Astrocyte (in vitro differentiated cells and primary cell): ENCODE measurements around the gene SNED1. TPM values are rescaled to one million over a fixed set of nuclear protein-coding genes. Genes with fewer than 3 reads are reported as not detected.
A peak's percentile ranks its signal among the peaks of the same experiment; 100 is the strongest.

ENCODE experiments used
- DNase-seq: peaks from one replicate; pipeline ENCODE4 v3.0.0-alpha.2; 2010; ENCODE audit warnings: low read depth
- FAIRE-seq: peaks from 2 replicates; lab custom pipeline; 2011; peaks lifted over from hg19 to GRCh38; lab: Jason Lieb, UNC
- H2AFZ ChIP-seq: 2 replicates; pipeline ENCODE4 v1.6.0; 2012; ENCODE audit warnings: low read depth, low read length, inconsistent platforms
- H3K27ac ChIP-seq: 2 replicates; pipeline ENCODE4 v1.5.1; 2011; ENCODE audit warnings: low read depth, low read length, inconsistent platforms
- H3K27me3 ChIP-seq: 2 replicates; pipeline ENCODE4 v1.6.0; 2011; ENCODE audit warnings: low read length, inconsistent platforms; ENCODE audit not compliant: insufficient read depth
- H3K36me3 ChIP-seq: 2 replicates; pipeline ENCODE4 v1.5.1; 2011; ENCODE audit warnings: low read length, inconsistent platforms; ENCODE audit not compliant: insufficient read depth
- H3K4me1 ChIP-seq: 2 replicates; pipeline ENCODE4 v1.5.1; 2011; ENCODE audit warnings: low read length, inconsistent platforms; ENCODE audit not compliant: insufficient read depth
- H3K4me2 ChIP-seq: 2 replicates; pipeline ENCODE4 v1.6.0; 2012; ENCODE audit warnings: low read length, inconsistent platforms
- H3K4me3 ChIP-seq: 2 replicates; pipeline ENCODE4 v1.5.1; 2011; ENCODE audit warnings: low read depth, mild to moderate bottlenecking, low read length, inconsistent platforms; ENCODE audit not compliant: insufficient read depth
- H3K79me2 ChIP-seq: 2 replicates; pipeline ENCODE4 v1.6.0; 2012; ENCODE audit warnings: mild to moderate bottlenecking, low read length, inconsistent platforms; ENCODE audit not compliant: insufficient read depth
- H3K9ac ChIP-seq: 2 replicates; pipeline ENCODE4 v1.6.0; 2012; ENCODE audit warnings: mild to moderate bottlenecking, low read length, inconsistent platforms
- H3K9me3 ChIP-seq: 2 replicates; pipeline ENCODE4 v1.5.1; 2012; ENCODE audit warnings: low read depth, mild to moderate bottlenecking, low read length, inconsistent platforms; ENCODE audit not compliant: insufficient read depth
- H4K20me1 ChIP-seq: 2 replicates; pipeline ENCODE4 v1.6.0; 2012; ENCODE audit warnings: low read length, inconsistent platforms; ENCODE audit not compliant: insufficient read depth
- H3K27ac Mint-ChIP-seq: one replicate; pipeline ENCODE4 v1.8.0; 2021; ENCODE audit warnings: mild to moderate bottlenecking, mixed read lengths; ENCODE audit not compliant: unreplicated experiment
- H3K27me3 Mint-ChIP-seq: one replicate; pipeline ENCODE4 v1.8.0; 2021; ENCODE audit warnings: low read depth, mixed read lengths; ENCODE audit not compliant: unreplicated experiment
- H3K36me3 Mint-ChIP-seq: one replicate; pipeline ENCODE4 v1.8.0; 2021; ENCODE audit warnings: low read depth, mixed read lengths; ENCODE audit not compliant: unreplicated experiment
- H3K4me1 Mint-ChIP-seq: one replicate; pipeline ENCODE4 v1.8.0; 2021; ENCODE audit warnings: low read depth, mixed read lengths; ENCODE audit not compliant: unreplicated experiment
- H3K4me3 Mint-ChIP-seq: one replicate; pipeline ENCODE4 v1.8.0; 2021; ENCODE audit warnings: mild to moderate bottlenecking, moderate library complexity, mixed read lengths; ENCODE audit not compliant: unreplicated experiment
- H3K9me3 Mint-ChIP-seq: one replicate; pipeline ENCODE4 v1.8.0; 2021; ENCODE audit warnings: mild to moderate bottlenecking, mixed read lengths; ENCODE audit not compliant: unreplicated experiment
- CTCF ChIP-seq: IDR thresholded peaks from 2 replicates; pipeline ENCODE4 v1.5.1; 2011; ENCODE audit warnings: low read depth, mild to moderate bottlenecking, inconsistent platforms, low read length, moderate library complexity; ENCODE audit not compliant: insufficient read depth
- EZH2 ChIP-seq: IDR thresholded peaks from 2 replicates; pipeline ENCODE4 v1.6.1; 2012; ENCODE audit warnings: mild to moderate bottlenecking, low read length, inconsistent platforms; ENCODE audit not compliant: insufficient read depth
- total RNA-seq: library from RNA; stranded (reverse); gene quantifications from 2 replicates; pipeline ENCODE4 v1.2.1, GENCODE V29; 2021

The SNED1 gene
- total RNA-seq, 1 donor from 2014 or later = 0.23 TPM

- H2AFZ ChIP-seq = no peak overlapping the region
- H3K4me1 ChIP-seq = no peaks in the 10 kb centered on the region
- H3K9me3 Mint-ChIP-seq = no peaks in the 10 kb centered on the region
- no peak for TF ChIP-seq CTCF
- no peak for TF ChIP-seq EZH2
- H3K4me3 ChIP-seq = no peak overlapping the region
- no peak overlapping the region for H3K9ac ChIP-seq
- H3K27me3 Mint-ChIP-seq = peaks cover 33% of the 10 kb centered on the region
- peaks cover 11% of the 10 kb centered on the region for H3K27me3 ChIP-seq
- no peaks in the 10 kb centered on the region for H4K20me1 ChIP-seq
- DNase-seq (no peak), FAIRE-seq (no peak)
- no peaks in the 10 kb centered on the region for H3K9me3 ChIP-seq
- H3K27ac ChIP-seq = no peak overlapping the region
- H3K4me3 Mint-ChIP-seq = no peak overlapping the region
- peak overlapping the region; percentile 41 for H3K27ac Mint-ChIP-seq
- no peak overlapping the region for H3K4me2 ChIP-seq
- H3K79me2 ChIP-seq = no peaks in the 10 kb centered on the region
- no peaks in the 10 kb centered on the region for H3K36me3 Mint-ChIP-seq
- no peaks in the 10 kb centered on the region for H3K36me3 ChIP-seq
- no peaks in the 10 kb centered on the region for H3K4me1 Mint-ChIP-seq
Observed at GRCh38 chr2:240981871-240982800, 16.3 kb upstream of the SNED1 start.

GRCh38 chr2:240982821-240983281, 15.6 kb upstream of the SNED1 start:
- Mint-ChIP-seq H3K4me3 (no peak overlapping the region), H3K27ac (no peak overlapping the region), H3K9me3 (no peaks in the 10 kb centered on the region), H3K4me1 (no peaks in the 10 kb centered on the region), H3K36me3 (no peaks in the 10 kb centered on the region), H3K27me3 (peaks cover 34% of the 10 kb centered on the region)
- TF ChIP-seq CTCF (no peak), EZH2 (no peak)
- FAIRE-seq (no peak), DNase-seq (no peak)
- Histone ChIP-seq H4K20me1 (no peaks in the 10 kb centered on the region), H3K36me3 (no peaks in the 10 kb centered on the region), H2AFZ (no peak overlapping the region), H3K4me1 (no peaks in the 10 kb centered on the region), H3K4me2 (no peak overlapping the region), H3K9me3 (no peaks in the 10 kb centered on the region), H3K27ac (no peak overlapping the region), H3K9ac (no peak overlapping the region), H3K4me3 (no peak overlapping the region), H3K79me2 (no peaks in the 10 kb centered on the region), H3K27me3 (peaks cover 11% of the 10 kb centered on the region)
